PC-9 (cell line): ENCODE data around the gene TCEAL4.

ENCODE experiments used
- EZH2 ChIP-seq: fragments of 200-600 bp; sonication (generic); IDR thresholded peaks from 2 replicates; pipeline ENCODE4 v1.8.0; 2017; ENCODE audit warnings: antibody characterized with exemption, low read depth
- TF ChIP-seq, protein P1 (sequence below): fragments of 200-600 bp; sonication (generic); conservative IDR thresholded peaks from 2 replicates; pipeline ENCODE4 v1.6.1; 2017; ENCODE audit warnings: mixed run types, antibody characterized with exemption, mild to moderate bottlenecking, moderate library complexity

DNA sequence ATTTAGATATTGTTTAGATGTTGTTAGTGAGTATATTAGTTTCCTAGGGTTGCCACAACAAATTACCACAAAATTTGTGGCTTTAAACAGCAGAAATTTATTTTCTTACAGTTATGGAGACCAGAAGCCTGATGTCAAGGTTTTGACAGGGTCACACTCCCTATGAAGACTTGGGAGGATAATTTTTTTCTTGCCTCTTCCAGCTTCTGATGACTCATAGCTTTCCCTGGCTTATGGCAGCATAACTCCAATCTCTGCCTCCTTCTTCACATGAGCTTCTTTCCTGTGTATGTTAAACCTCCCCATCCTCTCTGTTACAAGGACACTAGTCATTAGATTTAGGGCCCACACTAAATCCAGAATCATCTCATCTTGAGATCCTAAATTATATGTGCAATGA is 45.2 kb upstream of the TCEAL4 start:
- TF ChIP-seq, protein P1, sequence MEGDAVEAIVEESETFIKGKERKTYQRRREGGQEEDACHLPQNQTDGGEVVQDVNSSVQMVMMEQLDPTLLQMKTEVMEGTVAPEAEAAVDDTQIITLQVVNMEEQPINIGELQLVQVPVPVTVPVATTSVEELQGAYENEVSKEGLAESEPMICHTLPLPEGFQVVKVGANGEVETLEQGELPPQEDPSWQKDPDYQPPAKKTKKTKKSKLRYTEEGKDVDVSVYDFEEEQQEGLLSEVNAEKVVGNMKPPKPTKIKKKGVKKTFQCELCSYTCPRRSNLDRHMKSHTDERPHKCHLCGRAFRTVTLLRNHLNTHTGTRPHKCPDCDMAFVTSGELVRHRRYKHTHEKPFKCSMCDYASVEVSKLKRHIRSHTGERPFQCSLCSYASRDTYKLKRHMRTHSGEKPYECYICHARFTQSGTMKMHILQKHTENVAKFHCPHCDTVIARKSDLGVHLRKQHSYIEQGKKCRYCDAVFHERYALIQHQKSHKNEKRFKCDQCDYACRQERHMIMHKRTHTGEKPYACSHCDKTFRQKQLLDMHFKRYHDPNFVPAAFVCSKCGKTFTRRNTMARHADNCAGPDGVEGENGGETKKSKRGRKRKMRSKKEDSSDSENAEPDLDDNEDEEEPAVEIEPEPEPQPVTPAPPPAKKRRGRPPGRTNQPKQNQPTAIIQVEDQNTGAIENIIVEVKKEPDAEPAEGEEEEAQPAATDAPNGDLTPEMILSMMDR = no peak
- TF ChIP-seq EZH2 = no peak
